Stimulated activated CD8-positive, alpha-beta memory T cell treated with anti-CD3 and anti-CD28 coated beads, Interleukin-15, amount 100 ng/mL, for 4 hours (primary cell): ENCODE results near the gene SLC35E1.
"Not testable (repeated sequence)": the region's sequence is repeated elsewhere in the genome, so short reads cannot be mapped to it uniquely, and the experiment has no call there.

ENCODE experiments used
- DNase-seq, 2 donors: peaks; one replicate each; pipeline ENCODE4 v3.0.0-alpha.2; 2020; ENCODE audit warnings: low read depth in 2 of 2

SLC35E1 gene

DNA sequence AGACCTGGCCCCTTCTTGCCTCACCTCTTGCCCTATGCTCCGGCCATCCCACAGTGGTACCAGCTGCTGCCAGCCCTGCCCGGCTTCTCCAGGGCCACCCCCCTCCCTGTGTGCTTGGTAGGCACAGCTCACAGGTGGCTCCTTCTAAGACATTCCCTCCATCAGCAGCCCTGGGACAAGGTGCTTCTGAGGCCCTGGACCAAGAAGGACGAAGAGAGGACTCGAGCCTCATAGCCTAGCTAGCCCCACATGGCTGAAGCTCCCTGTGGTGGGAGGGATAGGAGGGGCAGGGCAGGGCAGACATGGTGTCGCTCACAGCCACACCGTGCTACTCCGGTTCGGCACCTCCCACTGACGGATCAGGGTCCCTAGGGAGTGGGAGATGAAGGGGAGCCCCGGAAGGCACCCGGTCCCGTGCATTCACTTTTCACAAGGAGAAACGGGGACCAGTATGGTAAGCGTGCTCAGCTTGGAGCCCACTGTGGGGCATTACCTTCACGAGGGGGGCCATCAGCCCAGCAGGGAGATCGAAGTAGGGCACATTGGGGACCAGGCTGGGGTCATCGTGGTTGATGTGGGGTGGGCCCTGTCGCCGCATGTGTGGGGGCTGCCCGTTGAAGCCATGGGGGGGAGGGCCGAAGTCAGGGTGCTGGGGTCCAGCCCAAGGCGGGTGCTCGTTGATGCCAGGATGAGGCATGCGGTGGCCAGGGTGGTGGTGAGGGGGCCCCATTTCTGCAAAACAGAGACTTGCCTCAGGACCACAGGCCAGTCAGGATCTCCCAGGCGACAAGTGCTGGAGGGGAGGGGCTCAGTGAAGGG, 49.4 kb downstream of the SLC35E1 start:
- no peak for DNase-seq

GRCh38 chr19:16521715-16522289, 50.4 kb downstream of the SLC35E1 start:
- no peak for DNase-seq

DNA sequence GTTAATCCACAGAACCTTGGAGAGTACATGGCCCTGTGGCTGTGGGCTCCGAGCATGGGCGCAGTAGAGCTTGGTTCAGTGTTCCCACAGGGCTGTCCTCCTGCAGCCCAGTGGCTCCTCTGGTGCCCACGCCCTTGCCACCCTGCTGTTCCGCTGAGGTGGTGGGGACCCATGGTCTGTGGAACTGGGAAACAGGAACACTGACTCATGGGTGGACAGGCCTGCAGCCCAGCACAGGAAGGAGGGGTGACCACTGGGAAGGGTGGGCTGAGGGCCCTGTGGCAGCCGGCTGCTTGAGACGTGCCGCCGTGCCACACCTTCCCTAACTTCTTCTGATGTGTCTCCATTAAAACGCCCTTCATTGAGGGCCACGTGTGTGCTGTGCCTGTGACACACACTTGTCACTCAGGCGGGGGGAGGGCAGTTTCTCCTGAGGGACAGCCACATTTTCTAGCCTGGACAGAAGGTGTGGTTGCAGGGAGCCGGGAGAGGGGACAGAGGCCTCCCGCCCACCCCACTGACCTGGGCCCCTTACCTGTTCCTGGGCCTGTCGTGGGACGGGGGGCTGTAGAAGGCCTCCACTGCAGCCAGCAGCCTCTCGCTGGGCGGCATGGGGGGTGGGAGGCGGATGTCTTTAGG, 51.1 kb downstream of the SLC35E1 start:
- no peak for DNase-seq

- no peak for DNase-seq
These were observed 51.9 kb downstream of the SLC35E1 start for GRCh38 chr19:16520074-16520973.

DNA sequence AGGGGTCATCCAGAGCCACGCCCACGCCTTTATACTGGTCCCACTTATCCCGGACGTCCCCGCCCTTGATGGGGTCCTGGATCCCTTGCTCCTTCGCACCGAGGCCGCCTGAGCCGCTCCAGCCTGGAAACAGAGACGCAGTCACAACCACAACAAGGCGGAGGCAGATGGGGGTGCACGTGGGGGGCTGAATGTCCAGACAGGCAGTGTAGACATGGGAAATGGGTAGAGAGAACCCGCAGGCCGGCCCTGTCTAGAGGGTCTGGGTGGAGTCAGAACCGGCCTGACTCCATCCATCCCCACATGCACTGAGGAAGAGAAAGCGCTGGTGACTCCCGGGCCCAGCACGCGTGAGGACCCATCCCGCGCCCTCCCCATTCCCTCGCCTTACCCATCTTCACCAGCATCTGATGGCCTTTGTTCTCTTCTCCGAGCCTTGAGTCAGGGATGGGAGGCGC, 53.0 kb downstream of the SLC35E1 start:
- no peak for DNase-seq

DNA sequence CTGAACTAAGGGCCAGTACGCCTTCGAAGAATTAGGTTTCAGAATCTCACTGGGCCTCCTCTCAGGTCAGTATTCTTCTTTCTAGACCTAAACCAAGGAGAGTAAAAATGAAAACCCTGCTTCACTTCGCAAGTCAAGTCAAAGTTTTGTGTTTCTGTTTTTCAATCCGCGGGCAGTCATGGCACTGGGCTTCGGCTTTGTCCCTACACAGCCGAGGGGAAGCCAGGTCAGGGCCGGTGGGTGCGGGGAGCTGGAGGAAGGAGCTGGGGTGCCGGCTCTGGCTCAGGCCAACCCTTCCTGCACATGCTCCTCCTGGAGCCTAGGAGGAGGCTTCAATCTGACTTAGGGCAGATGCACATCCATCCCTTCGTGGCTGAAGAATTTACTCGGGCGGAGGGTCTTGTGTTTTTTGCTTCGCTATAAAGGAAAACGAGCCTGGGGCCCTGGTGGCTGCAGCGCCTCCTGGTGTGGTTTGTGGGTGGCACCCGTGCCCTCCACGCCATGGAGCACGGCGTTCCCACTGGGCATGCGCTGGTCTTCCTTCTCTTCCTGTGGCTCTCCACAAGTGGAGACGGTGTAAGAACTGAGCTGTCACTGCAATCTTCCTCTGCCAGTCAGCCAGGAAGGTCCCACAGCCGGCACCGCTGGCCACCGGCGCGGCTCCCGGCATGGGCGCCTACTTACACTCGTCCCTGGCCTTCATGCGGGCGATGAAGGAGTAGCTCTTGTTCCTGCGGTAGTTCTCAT, 53.6 kb downstream of the SLC35E1 start:
- DNase-seq: no peak

DNA sequence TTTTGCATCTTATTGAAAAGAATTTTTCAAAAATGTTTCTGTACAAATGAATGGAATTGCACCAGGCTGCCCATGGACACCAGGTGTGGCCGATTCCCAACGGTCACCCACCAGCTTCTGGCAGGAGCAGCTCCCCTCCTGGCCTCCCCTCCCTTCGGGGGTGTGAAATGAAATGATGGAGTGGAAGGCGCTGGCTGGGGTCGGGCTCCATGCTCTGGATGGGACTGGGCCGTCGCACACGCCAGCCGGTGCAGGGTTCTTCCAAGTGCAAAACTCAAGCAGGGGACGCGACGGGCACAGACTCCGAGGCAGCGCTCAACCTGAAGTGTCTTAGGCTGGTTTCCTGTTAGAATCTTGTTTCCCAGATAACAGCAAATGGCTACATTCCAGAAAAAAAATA, 54.2 kb downstream of the SLC35E1 start:
- DNase-seq: no peak

DNA sequence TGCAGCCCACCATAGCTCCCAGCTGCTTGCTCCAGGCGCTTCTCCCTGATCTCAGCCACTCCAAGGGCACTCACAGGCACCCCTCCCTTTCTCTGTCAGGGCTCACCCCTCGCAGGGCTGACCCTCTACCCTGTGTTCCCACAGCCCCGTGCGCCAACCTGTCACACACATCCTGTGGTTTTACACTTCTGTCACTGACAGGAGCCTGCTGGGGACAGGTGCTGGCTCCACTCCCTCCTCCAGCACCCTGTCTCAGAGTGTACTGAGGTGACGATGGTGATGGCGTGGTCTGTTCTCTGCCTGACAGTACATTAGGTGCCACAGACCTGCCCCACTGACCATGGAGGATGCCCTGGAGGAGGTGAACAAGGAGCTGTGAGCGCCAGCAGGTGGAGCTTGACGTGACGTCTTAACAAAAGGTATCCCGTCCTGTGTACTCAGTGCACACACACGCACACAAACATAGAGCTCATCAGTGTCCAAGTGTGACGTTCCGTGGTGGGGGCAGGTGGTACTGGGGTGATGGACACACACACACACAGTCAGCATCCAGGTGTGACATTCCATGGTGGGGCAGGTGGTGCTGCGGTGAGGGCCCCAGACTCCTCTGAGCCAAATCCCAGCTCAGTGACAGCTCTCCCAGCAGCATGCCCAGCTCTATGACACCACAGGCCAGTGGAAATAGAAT, 55.1 kb downstream of the SLC35E1 start:
- DNase-seq: no peak

GRCh38 chr19:16516381-16516780, 55.8 kb downstream of the SLC35E1 start:
- no peak for DNase-seq

DNA sequence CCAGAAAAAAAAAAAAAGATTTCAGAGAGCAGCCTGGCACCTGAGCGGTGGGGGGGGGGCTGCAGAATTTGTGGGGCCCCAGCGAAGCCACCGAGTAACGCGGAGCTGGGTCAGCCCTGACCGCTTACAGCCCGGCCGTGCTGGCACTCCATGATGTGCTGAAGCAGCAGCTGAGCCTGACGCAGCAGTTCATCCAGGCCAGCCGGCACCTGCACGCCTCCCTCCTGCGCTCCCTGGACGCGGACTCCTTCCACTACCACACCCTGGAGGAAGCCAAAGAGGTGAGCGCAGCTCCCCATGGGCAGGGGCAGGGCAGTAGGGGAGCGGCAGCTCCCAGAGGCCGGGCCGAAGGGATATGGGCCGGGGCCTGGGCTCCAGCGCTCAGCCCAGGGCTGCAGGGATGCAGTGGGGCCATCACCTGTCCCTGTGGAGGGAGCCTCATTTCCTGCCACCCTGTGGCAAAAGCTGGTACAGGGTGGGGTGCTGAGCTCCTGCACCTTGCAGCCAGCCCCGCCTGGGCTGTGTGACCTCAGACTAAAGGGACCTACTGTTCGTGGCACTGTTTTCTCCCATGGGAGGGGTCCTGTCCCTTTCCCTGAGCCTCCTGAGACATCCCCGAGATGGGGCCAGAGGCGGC, 57.7 kb downstream of the SLC35E1 start:
- no peak for DNase-seq

DNA sequence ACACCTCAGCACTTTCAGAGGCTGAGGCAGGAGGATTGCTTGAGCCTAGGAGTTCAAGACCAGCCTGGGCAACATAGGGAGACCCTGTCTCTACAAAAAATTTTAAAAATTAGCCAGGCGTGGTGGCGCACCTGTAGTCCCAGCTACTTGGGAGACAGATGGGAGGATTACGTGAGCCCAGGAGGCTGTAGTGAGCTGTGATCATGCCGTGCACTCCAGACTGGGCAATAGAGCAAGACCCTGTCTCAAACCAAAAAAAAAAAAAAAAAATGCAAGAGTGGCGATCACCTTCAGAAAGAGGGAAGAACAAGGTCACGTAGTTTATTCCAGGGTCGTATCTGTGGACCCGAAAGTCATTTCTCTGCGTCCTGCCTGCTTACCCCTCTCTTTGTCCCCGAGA, 59.6 kb downstream of the SLC35E1 start:
- DNase-seq: not testable (repeated sequence)

- DNase-seq: no peak
These were observed 62.8 kb downstream of the SLC35E1 start for GRCh38 chr19:16509141-16510061.

DNA sequence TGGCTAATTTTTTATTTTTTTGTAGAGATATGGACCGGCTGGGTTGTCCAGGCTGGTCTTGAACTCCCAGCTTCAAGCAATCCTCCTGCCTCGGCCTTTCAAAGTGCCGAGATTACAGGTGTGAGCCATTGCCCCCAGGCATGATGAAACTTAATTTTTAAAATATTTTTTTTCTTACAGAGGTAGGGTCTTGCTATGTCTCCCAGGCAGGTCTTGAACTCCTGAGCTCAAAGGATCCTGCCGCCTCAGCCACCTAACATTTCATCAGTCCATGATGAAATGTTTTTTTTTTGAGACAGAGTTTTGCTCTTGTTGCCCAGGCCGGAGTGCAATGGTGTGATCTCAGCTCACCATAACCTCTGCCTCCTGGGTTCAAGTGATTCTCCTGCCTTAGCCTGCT, 63.7 kb downstream of the SLC35E1 start:
- DNase-seq: no peak

DNA sequence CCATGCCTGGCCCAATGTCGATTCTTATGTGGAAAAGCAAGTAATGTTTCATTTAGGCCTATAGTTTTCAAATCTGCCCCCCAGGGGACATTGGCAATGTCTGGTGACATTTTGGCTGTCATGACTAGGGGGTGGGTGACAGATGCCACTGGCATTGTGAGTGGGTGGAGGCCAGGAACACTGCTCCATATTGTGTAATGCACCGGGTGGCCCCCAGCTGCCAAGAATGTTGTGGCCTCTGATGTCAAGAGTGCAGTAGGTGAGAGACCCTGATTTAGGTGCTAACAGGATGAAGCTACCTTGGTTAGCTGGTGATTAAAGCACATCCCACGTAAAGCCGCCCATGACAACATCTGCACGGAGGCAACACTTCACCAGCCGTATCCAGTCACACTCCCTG, 65.3 kb downstream of the SLC35E1 start:
- no peak for DNase-seq

GRCh38 chr19:16506161-16506560, 66.1 kb downstream of the SLC35E1 start:
- not testable (repeated sequence) for DNase-seq

GRCh38 chr19:16504271-16504670, 67.9 kb downstream of the SLC35E1 start:
- no peak for DNase-seq
